Stimulated activated CD8-positive, alpha-beta memory T cell treated with anti-CD3 and anti-CD28 coated beads, Interleukin-7, amount 100 ng/mL, for 1 hour (primary cell): ENCODE results near the gene MRPL54.

Experiments used
- DNase-seq, 2 donors: peaks; one replicate each; pipeline ENCODE4 v3.0.0-alpha.2; 2020; ENCODE audit warnings: low read depth in 2 of 2

The MRPL54 gene

DNA sequence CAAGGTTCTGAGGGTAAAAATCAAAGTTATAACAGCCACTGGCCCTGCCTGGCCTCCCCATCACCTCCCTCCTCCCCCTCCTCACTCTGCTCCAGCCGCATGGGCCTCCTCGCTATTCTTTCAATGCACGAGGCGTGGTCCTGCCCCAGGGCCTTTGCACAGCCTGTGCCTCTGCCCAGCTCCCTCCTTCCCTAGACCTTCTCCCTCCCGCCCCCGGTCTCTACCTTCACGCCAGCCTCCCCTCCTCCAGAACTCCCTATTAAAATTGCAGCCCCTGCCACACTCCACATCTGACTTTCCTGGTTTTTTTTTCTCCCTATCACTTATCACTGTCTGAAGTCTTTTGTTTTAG, 6.2 kb downstream of the MRPL54 start:
- DNase-seq, result no peak

DNA sequence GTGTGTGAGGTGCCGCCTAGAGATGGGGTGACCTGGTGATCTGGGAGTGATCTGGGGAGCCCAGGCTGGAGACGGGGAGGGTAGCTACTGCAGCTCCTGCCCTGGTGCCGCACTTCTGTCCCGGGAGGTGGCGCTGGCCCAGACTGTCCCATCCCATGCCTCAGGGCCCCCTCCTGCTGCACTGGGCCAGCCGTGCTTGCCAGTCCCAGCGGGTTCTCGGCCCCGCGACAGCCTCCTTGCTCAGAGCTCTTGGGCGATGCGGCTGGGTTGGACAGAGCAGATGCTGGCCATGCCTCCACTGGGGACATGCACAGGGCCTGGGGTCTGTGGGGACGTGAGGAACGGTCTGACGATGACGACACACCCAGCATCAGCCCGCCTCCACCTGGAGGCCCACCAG, 7.0 kb downstream of the MRPL54 start:
- no peak for DNase-seq

- no peak for DNase-seq
Measured at GRCh38 chr19:3770136-3770999, 7.9 kb downstream of the MRPL54 start.

GRCh38 chr19:3771000-3771905, 8.8 kb downstream of the MRPL54 start:
- no peak for DNase-seq

GRCh38 chr19:3771906-3772455, 9.5 kb downstream of the MRPL54 start, which contains the start of gene RAX2:
Gene RAX2, minus strand, starts transcription at chr19:3772228. Its CDS starts 486 bp downstream, at chr19:3771742.
- DNase-seq, result no peak

- no peak for DNase-seq
Measured at GRCh38 chr19:3773814-3774515, 11.5 kb downstream of the MRPL54 start.

- DNase-seq, result no peak
Measured at GRCh38 chr19:3774621-3775373, 12.3 kb downstream of the MRPL54 start.

DNA sequence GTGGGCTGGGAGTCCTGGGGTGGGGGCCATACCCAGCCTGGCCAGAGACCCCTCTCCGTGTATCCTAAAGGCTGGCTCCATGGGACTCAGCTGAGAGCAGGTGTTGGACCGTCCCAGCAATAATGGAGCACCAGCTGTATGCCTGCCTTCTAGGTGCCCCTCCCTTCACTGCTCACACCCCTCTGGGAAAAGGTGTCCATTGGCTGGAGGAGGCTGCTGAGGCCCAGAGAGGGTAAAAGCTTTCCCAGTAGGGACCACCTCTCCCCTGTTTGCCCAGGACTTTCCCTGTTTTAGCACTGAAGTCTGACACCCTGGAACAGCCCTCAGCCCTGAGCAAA, 12.9 kb downstream of the MRPL54 start:
- DNase-seq, result no peak

- no peak for DNase-seq
Measured at GRCh38 chr19:3775831-3776230, 13.3 kb downstream of the MRPL54 start.

GRCh38 chr19:3776479-3777040, 14.1 kb downstream of the MRPL54 start:
- no peak for DNase-seq

GRCh38 chr19:3778104-3778867, 15.8 kb downstream of the MRPL54 start:
- DNase-seq, result no peak

- no peak for DNase-seq
Measured at GRCh38 chr19:3778899-3779723, 16.6 kb downstream of the MRPL54 start.

- DNase-seq, result no peak
Measured at GRCh38 chr19:3780786-3781304, 18.4 kb downstream of the MRPL54 start.

- no peak for DNase-seq
Measured at GRCh38 chr19:3781603-3782002, 19.1 kb downstream of the MRPL54 start.

- no peak for DNase-seq
Measured at GRCh38 chr19:3782330-3782729, 19.8 kb downstream of the MRPL54 start.

DNA sequence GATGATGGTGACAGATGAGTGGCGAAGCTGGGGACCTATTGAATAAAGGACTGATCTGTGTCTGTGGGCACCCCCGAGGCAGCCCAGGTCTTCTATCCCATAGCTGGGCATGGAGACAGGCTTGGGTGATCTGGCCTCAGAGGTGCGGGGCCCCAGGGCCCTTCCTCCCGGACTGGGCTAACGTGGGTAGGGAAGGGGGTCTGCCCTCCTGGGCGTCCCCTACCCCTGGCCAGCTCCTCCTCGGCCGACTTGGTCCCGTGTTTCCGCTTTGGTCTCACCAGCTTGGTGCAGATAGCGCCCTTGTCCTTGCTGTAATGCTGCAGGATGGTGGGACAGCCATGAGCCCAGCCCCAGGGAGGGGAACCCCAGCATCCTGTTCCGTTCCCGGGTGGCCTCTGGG, 20.4 kb downstream of the MRPL54 start:
- no peak for DNase-seq

GRCh38 chr19:3783660-3784584, 21.4 kb downstream of the MRPL54 start:
- no peak for DNase-seq
